GM23338 (cell line): ENCODE data around the gene SPECC1.

Experiments
- CREB1 ChIP-seq: fragments of 250-450 bp; sonication (Bioruptor Pico); IDR thresholded peaks from 2 replicates; pipeline ENCODE4 v1.5.0; 2020; ENCODE audit warnings: low read depth, mild to moderate bottlenecking, moderate library complexity
- CTCF ChIP-seq, 2 experiments: fragments of 200-600 bp in 1 of 2; sonication (generic) in 1 of 2; conservative IDR thresholded peaks; 2 replicates each; pipeline versions ENCODE4 v1.5.1 to v1.6.1; 2016 to 2017; ENCODE audit warnings: antibody characterized with exemption in 2 of 2, low read depth in 2 of 2, mild to moderate bottlenecking in 2 of 2, moderate library complexity in 1 of 2
- ETS1 ChIP-seq: IDR thresholded peaks from 2 replicates; pipeline ENCODE4 v1.6.1; 2016; ENCODE audit warnings: antibody characterized with exemption
- EZH2 ChIP-seq: fragments of 200-600 bp; sonication (generic); IDR thresholded peaks from one replicate; pipeline ENCODE4 v1.8.0; 2017; ENCODE audit warnings: antibody characterized with exemption, mild to moderate bottlenecking, low read depth; ENCODE audit not compliant: unreplicated experiment
- EZH2phosphoT487 ChIP-seq: fragments of 200-600 bp; sonication (generic); IDR thresholded peaks from one replicate; pipeline ENCODE4 v1.8.1; 2018; ENCODE audit warnings: antibody characterized with exemption; ENCODE audit not compliant: unreplicated experiment
- JUNB ChIP-seq: IDR thresholded peaks from one replicate; pipeline ENCODE4 v1.6.1; 2016; ENCODE audit warnings: antibody characterized with exemption; ENCODE audit not compliant: unreplicated experiment
- NANOG ChIP-seq: IDR thresholded peaks from 2 replicates; pipeline ENCODE4 v1.6.1; 2016; ENCODE audit warnings: antibody characterized with exemption, borderline replicate concordance
- POLR2AphosphoS5 ChIP-seq: IDR thresholded peaks from 2 replicates; pipeline ENCODE4 v1.6.1; 2016; ENCODE audit warnings: antibody characterized with exemption, low read depth
- REST ChIP-seq: IDR thresholded peaks from one replicate; pipeline ENCODE4 v1.6.1; 2018; ENCODE audit warnings: antibody characterized with exemption; ENCODE audit not compliant: unreplicated experiment
- STAT1 ChIP-seq: IDR thresholded peaks from one replicate; pipeline ENCODE4 v1.6.1; 2016; ENCODE audit warnings: antibody characterized with exemption; ENCODE audit not compliant: unreplicated experiment
- ZNF114 ChIP-seq: fragments of 250-450 bp; sonication (Bioruptor Pico); IDR thresholded peaks from 2 replicates; pipeline ENCODE4 v1.5.0; 2020; ENCODE audit warnings: mild to moderate bottlenecking, moderate library complexity
- ZNF331 ChIP-seq: fragments of 250-450 bp; sonication (Bioruptor Pico); IDR thresholded peaks from 2 replicates; pipeline ENCODE4 v1.5.0; 2020; ENCODE audit warnings: low read depth, mild to moderate bottlenecking, moderate library complexity

GRCh38 chr17:20184977-20185619 is 175.9 kb downstream of the SPECC1 start:
- no peak for TF ChIP-seq CTCF (conservative IDR thresholded peaks at IDR 0.05; ENCODE audit: low read depth in 2 of 2)
- TF ChIP-seq POLR2AphosphoS5 = no peak
- no peak for TF ChIP-seq REST
- TF ChIP-seq EZH2 = no peak
- no peak for TF ChIP-seq ZNF331 (CRISPR knock-in tag)
- no peak for TF ChIP-seq CREB1 (CRISPR knock-in tag)
- no peak for TF ChIP-seq JUNB
- no peak for TF ChIP-seq NANOG
- TF ChIP-seq EZH2phosphoT487 = no peak
- TF ChIP-seq ETS1 = no peak
- no peak for TF ChIP-seq ZNF114
- no peak for TF ChIP-seq STAT1
